ENCODE results near the gene SLC26A8. TPM values are rescaled to one million over a fixed set of nuclear protein-coding genes. Genes with fewer than 3 reads are reported as not detected.

Gene SLC26A8
- total RNA-seq, 1 experiment from 2014 or later: not detected

DNA sequence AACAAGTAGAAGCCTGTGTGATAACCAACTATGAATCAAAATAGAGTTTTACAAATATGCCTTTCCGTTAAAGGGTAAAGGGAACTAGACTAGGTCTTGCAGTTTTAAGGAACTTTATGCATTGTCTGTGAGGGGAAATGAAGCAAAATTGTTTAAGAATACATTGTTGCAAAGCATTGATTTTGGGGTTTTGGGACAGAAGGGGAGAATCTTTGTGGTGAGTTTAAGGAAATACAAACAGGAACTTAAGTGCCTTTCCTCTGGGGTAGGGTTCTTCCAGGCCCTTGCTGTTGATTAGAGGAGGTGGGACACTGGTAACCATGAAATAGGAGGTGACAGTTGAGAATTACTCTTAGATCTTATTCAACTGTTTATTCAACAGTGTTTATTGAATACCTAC, 7.8 kb upstream of the SLC26A8 start:
- Histone ChIP-seq H3K9me2 (ENCODE audit: insufficient read depth) (no peaks in the 10 kb centered on the region), H3K4me1 (ENCODE audit: control insufficient read depth in 1 of 2, insufficient read depth in 2 of 2, low read length in 2 of 2) (peaks cover 4 to 14% of the 10 kb centered on the region in 2 experiments; a peak in 3 of 4 replicates), H3K4me3 (replicated peaks in 1 of 2; ENCODE audit: low read depth in 1 of 2, low read length in 2 of 2) (no peak overlapping the region), H3K27ac (ENCODE audit: low read depth, low read length) (no peak overlapping the region), H3K9ac (ENCODE audit: low read length) (no peak overlapping the region), H3K4me2 (ENCODE audit: low read length) (no peak overlapping the region), H3K27me3 (ENCODE audit: insufficient read depth, low read length) (no peaks in the 10 kb centered on the region), H3K9me3 (ENCODE audit: control insufficient read depth in 1 of 2, insufficient read depth in 1 of 2, low read depth in 1 of 2, low read length in 2 of 2) (no peaks in the 10 kb centered on the region), H4K20me1 (ENCODE audit: insufficient read depth) (peaks cover 6% of the 10 kb centered on the region; the same call in 1 of the 2 replicates), H2AFZ (ENCODE audit: low read depth, low read length, poor library complexity, severe bottlenecking) (no peak overlapping the region), H3K36me3 (ENCODE audit: control insufficient read depth in 1 of 2, insufficient read depth in 2 of 2, low read length in 2 of 2) (no peaks in the 10 kb centered on the region), H3K79me2 (ENCODE audit: insufficient read depth, low read length) (peaks cover 92% of the 10 kb centered on the region)
- ChIA-PET RAD21 (ENCODE audit: low non-redundant PET in 1 of 2, low total read pairs in 2 of 2, uncharacterized antibody in 2 of 2, unreplicated experiment in 2 of 2) (no interaction called here), CTCF (no interaction called here), POLR2A (no interaction called here)
- BruUV-seq (replicated peaks): no TSS peak
- DNase-seq (ENCODE audit: low read depth, low spot score) (no peak), ATAC-seq (no peak)
- TF ChIP-seq CTCF (IDR thresholded peaks at IDR 0.05 in 2 of 3, conservative IDR thresholded peaks at IDR 0.05 in 1 of 3; ENCODE audit: borderline replicate concordance in 1 of 3, insufficient read depth in 1 of 3, low read depth in 2 of 3, low read length in 2 of 3) (no peak), JUND (IDR thresholded peaks at IDR 0.05) (no peak), SRF (IDR thresholded peaks at IDR 0.05; ENCODE audit: low read depth) (no peak), CBX3 (IDR thresholded peaks at IDR 0.05; ENCODE audit: low read depth) (no peak), REST (IDR thresholded peaks at IDR 0.05; ENCODE audit: low read depth) (no peak), SP1 (IDR thresholded peaks at IDR 0.05; ENCODE audit: low read depth) (no peak), YY1 (IDR thresholded peaks at IDR 0.05; ENCODE audit: extremely low read depth, insufficient replicate concordance, low read depth, low read length) (no peak), POLR2A (IDR thresholded peaks at IDR 0.05; ENCODE audit: borderline replicate concordance, extremely low read depth, insufficient read depth, insufficient read length) (no peak), ZBTB33 (IDR thresholded peaks at IDR 0.05; ENCODE audit: extremely low read depth, insufficient replicate concordance, low read length) (no peak), CEBPB (IDR thresholded peaks at IDR 0.05; ENCODE audit: low read depth) (no peak), FOSL1 (IDR thresholded peaks at IDR 0.05; ENCODE audit: low read depth) (no peak), TCF7L2 (IDR thresholded peaks at IDR 0.05; ENCODE audit: borderline replicate concordance, extremely low read depth, insufficient read depth, insufficient read length) (no peak), ZNF274 (IDR thresholded peaks at IDR 0.05; ENCODE audit: low read depth, low read length) (no peak), POLR2AphosphoS5 (IDR thresholded peaks at IDR 0.05; ENCODE audit: low read depth, low read length) (no peak)
- intact Hi-C loops (cut with micrococcal nuclease): no loop called here

Data from HCT116 (cell line).